Effector memory CD4-positive, alpha-beta T cell (primary cell): ENCODE data around the gene MEIS1.

Source experiments
- DNase-seq, 3 donors: peaks; one replicate each; pipeline ENCODE4 v3.0.0-alpha.2; 2020
- H3K27ac ChIP-seq: 2 replicates; pipeline ENCODE4 v1.7.0; 2013; ENCODE audit warnings: mild to moderate bottlenecking, low read length, moderate library complexity; ENCODE audit not compliant: insufficient read depth, poor library complexity, severe bottlenecking
- H3K27me3 ChIP-seq: replicated peaks from 2 replicates; pipeline ENCODE4 v1.7.0; 2013; ENCODE audit warnings: mild to moderate bottlenecking, low read length; ENCODE audit not compliant: insufficient read depth, control insufficient read depth, poor library complexity, severe bottlenecking
- H3K36me3 ChIP-seq: 2 replicates; pipeline ENCODE4 v1.7.0; 2013; ENCODE audit warnings: mild to moderate bottlenecking, low read length, moderate library complexity; ENCODE audit not compliant: control insufficient read depth, insufficient read depth
- H3K4me1 ChIP-seq: 2 replicates; pipeline ENCODE4 v1.7.0; 2013; ENCODE audit warnings: low read length, mild to moderate bottlenecking; ENCODE audit not compliant: control insufficient read depth, insufficient read depth, poor library complexity, severe bottlenecking
- H3K4me3 ChIP-seq: 2 replicates; pipeline ENCODE4 v1.7.0; 2013; ENCODE audit warnings: low read length, low read depth, mild to moderate bottlenecking; ENCODE audit not compliant: insufficient read depth, poor library complexity, severe bottlenecking
- H3K9me3 ChIP-seq: 2 replicates; pipeline ENCODE4 v1.7.0; 2013; ENCODE audit warnings: mild to moderate bottlenecking, low read length, moderate library complexity; ENCODE audit not compliant: control insufficient read depth

MEIS1 gene

DNA sequence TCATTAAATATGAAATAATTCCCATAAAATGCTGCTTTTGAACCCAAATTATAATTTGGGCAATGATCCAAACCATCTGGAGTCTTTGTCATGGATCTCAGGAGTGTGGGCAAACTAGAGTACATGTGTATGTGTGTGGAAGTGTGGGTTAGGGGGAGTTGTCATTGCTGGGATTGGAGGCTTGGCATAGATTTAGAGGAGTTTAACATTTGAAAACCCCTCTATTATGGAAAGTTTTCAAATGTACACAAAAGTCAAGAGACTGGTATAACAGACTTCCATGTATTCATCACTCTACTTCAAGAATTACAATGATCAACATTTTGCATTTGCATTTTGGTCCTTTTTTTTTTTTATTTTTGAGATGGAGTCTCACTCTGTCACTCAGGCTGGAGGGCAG is 159.1 kb downstream of the MEIS1 start:
- no peak overlapping the region for H3K27ac ChIP-seq
- no peaks in the 10 kb centered on the region for H3K9me3 ChIP-seq
- DNase-seq: no peak
- no peak overlapping the region for H3K4me3 ChIP-seq
- no peaks in the 10 kb centered on the region for H3K27me3 ChIP-seq
- H3K36me3 ChIP-seq: no peaks in the 10 kb centered on the region
- H3K4me1 ChIP-seq: no peaks in the 10 kb centered on the region

DNA sequence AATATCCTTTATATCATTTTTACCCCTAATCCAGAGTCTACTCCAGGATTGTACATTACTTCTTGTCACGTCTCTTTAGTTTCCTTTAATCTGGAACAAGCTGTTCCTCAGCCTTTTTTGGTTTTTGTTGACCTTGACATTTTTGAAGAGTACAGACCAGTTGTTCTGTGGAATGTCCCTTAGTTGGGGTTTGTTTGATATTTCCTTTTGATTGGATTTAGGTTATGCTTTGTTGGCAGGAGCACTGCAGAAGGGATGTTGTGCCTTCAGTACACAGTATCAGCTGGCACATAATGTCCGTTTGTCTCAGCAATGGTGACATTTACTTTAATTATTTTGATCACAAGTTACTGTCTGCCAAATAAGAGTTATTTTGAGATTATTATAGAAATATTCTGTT is 160.6 kb downstream of the MEIS1 start:
- no peaks in the 10 kb centered on the region for H3K4me1 ChIP-seq

DNA sequence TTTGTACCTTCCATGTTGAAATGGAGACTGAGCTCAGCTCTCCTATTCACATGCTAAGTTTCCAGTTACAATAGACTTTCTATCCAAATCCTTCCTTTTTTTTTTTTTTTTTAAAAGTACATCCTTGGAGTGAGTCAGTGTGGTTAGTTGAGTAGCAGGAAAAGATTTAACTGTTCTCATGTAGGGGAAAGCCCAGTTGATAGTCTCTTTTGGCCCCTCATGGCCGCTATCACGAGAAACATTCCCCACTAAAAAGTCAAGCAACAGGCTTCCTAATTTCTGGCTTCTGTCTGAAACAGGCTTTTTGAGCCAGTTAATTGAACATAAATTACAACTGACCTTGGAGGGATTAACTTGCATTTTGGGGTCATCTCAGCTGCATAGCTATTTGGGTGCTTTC is 161.3 kb downstream of the MEIS1 start:
- Histone ChIP-seq H3K36me3 (no peaks in the 10 kb centered on the region), H3K9me3 (no peaks in the 10 kb centered on the region), H3K4me3 (no peak overlapping the region), H3K27me3 (no peaks in the 10 kb centered on the region), H3K27ac (no peak overlapping the region), H3K4me1 (no peaks in the 10 kb centered on the region)
- no peak for DNase-seq

More for the DNA sequence above, 160.6 kb downstream of the MEIS1 start:
- no peak for DNase-seq
- H3K27ac ChIP-seq: no peak overlapping the region
- H3K9me3 ChIP-seq: no peaks in the 10 kb centered on the region
- no peaks in the 10 kb centered on the region for H3K27me3 ChIP-seq
- H3K4me3 ChIP-seq: no peak overlapping the region
- H3K36me3 ChIP-seq: no peaks in the 10 kb centered on the region

DNA sequence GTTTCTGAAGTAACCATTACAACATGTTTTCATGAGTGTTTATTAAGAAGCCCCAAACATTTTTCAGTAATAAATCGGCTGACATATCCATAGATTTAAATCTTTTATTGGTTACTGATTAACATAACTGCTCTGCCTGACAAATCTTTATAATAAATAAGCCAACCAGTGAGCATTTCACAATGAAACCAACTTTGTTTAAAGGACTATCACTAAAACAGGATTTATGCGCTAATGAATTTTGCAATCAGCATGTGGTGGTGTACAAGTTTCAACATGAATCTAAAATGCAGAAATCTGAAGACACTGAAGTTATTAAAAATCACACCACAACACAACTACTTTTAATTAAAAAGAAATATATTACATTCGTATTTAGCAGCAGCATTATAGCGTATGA is 166.7 kb downstream of the MEIS1 start:
- Histone ChIP-seq H3K9me3 (no peaks in the 10 kb centered on the region), H3K36me3 (no peaks in the 10 kb centered on the region), H3K4me1 (no peaks in the 10 kb centered on the region), H3K27ac (no peak overlapping the region), H3K4me3 (no peak overlapping the region), H3K27me3 (no peaks in the 10 kb centered on the region)
- no peak for DNase-seq

DNA sequence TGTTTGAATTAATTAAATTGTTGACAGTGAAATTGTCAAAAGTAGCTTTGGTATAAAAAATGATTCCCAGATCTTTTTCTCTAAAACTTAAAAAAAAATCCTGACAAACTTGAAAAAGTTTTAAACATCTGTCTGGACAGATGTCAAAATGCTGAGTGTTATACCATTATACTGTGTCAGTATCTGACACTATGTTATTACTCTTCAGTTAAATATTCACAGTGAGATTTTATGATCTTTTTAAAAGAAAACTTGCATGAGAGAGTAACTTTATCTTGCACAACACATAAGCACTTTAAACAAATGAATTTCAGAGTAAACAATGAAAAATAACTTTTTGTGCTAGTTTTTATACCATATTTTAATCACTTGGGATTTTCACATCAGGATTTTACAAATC is 167.4 kb downstream of the MEIS1 start:
- H3K27me3 ChIP-seq: no peaks in the 10 kb centered on the region
- no peaks in the 10 kb centered on the region for H3K36me3 ChIP-seq
- no peak overlapping the region for H3K27ac ChIP-seq
- no peak for DNase-seq
- H3K4me1 ChIP-seq: no peaks in the 10 kb centered on the region
- H3K4me3 ChIP-seq: no peak overlapping the region
- no peaks in the 10 kb centered on the region for H3K9me3 ChIP-seq

DNA sequence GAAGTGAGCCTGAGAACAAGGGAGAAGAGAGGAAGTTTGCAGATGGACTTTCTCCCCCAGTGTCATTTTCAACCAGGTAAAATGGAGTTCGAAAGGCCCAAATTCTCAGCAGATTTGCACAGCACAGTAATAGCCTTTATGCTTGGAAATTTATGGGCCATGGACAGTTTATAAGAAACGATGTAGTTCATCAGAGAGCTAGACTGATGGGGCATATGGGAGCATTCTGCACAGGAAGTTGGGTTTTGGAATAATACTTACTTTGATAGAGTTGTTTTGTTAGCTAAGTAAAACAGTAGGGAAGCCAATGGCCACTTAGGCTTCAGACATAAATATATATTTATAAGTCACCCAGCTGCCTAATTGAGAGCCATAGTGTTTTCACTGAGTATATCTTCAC is 169.4 kb downstream of the MEIS1 start:
- Histone ChIP-seq H3K27ac (no peak overlapping the region), H3K4me1 (no peaks in the 10 kb centered on the region), H3K27me3 (no peaks in the 10 kb centered on the region), H3K36me3 (no peaks in the 10 kb centered on the region), H3K9me3 (no peaks in the 10 kb centered on the region), H3K4me3 (no peak overlapping the region)
- no peak for DNase-seq

DNA sequence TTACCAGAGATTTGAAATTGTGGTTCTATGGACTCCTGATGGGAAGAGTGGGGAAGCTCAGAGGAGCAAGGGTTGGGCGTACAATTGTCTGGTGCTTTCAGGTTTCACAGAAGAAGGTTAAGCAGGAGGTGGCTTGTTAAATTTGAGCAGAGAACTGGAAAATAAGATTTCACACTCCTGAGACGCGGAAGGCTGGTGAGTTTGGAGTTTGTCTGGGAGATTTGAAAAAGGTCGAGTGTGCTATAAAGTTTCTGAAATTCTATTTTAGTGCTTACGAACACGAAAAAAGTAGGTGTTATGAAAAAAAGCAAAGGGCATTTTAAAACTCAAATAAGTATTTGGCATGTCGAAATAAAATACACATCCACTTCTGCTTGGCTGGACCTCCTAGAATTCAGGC is 170.1 kb downstream of the MEIS1 start:
- Histone ChIP-seq H3K27me3 (no peaks in the 10 kb centered on the region), H3K4me3 (no peak overlapping the region), H3K9me3 (no peaks in the 10 kb centered on the region), H3K27ac (no peak overlapping the region), H3K36me3 (no peaks in the 10 kb centered on the region), H3K4me1 (no peaks in the 10 kb centered on the region)
- no peak for DNase-seq

DNA sequence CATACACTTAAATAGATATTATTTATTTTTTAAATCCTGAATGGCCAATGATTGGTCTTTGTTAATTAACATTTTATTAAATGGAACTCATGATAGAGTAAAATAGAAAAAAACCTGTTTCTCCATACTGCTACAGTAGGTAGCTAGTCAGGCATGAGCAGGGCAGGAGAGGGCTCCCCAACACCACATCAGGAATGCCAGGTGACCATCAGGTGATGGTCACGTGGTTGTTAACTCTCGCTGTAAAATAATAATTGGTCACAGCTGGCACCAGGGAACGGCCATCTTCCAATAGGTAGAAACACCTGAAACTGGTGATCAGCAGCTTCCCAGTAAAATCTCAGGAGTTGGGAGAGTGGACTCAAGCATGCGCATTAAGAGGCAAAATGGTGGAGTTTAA is 172.2 kb downstream of the MEIS1 start:
- H3K27ac ChIP-seq: no peak overlapping the region
- no peak for DNase-seq
- no peaks in the 10 kb centered on the region for H3K4me1 ChIP-seq
- no peak overlapping the region for H3K4me3 ChIP-seq
- no peaks in the 10 kb centered on the region for H3K9me3 ChIP-seq
- no peaks in the 10 kb centered on the region for H3K27me3 ChIP-seq
- no peaks in the 10 kb centered on the region for H3K36me3 ChIP-seq
